D721Med (cell line): Measurements from ENCODE around the gene HOXD10.

ENCODE experiments used
- DNase-seq: peaks from one replicate; pipeline ENCODE4 v3.0.0; 2011; ENCODE audit warnings: low spot score; ENCODE audit not compliant: insufficient read length
- FAIRE-seq: peaks from 2 replicates; lab custom pipeline; 2011; peaks lifted over from hg19 to GRCh38; lab: Jason Lieb, UNC
- TF ChIP-seq, protein P1 (sequence below): IDR thresholded peaks from 2 replicates; pipeline ENCODE4 v1.5.1; 2012; ENCODE audit warnings: mild to moderate bottlenecking, control low read depth; ENCODE audit not compliant: insufficient read depth; ENCODE audit errors: missing control alignments

The HOXD10 gene

GRCh38 chr2:176105078-176105729 is 11.4 kb upstream of the HOXD10 start:
- no peak for FAIRE-seq
- no peak for DNase-seq
- TF ChIP-seq, protein P1, sequence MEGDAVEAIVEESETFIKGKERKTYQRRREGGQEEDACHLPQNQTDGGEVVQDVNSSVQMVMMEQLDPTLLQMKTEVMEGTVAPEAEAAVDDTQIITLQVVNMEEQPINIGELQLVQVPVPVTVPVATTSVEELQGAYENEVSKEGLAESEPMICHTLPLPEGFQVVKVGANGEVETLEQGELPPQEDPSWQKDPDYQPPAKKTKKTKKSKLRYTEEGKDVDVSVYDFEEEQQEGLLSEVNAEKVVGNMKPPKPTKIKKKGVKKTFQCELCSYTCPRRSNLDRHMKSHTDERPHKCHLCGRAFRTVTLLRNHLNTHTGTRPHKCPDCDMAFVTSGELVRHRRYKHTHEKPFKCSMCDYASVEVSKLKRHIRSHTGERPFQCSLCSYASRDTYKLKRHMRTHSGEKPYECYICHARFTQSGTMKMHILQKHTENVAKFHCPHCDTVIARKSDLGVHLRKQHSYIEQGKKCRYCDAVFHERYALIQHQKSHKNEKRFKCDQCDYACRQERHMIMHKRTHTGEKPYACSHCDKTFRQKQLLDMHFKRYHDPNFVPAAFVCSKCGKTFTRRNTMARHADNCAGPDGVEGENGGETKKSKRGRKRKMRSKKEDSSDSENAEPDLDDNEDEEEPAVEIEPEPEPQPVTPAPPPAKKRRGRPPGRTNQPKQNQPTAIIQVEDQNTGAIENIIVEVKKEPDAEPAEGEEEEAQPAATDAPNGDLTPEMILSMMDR, result no peak

- FAIRE-seq (no peak), DNase-seq (no peak)
- TF ChIP-seq, protein P1, result no peak
Measured at GRCh38 chr2:176105730-176106580, 10.6 kb upstream of the HOXD10 start.

- FAIRE-seq (no peak), DNase-seq (no peak)
- TF ChIP-seq, protein P1, result no peak
Measured at GRCh38 chr2:176106581-176107539, 9.7 kb upstream of the HOXD10 start, which contains the start of gene HOXD11. Gene HOXD11, plus strand, starts transcription at chr2:176107280. Its CDS starts 76 bp downstream, at chr2:176107356.

DNA sequence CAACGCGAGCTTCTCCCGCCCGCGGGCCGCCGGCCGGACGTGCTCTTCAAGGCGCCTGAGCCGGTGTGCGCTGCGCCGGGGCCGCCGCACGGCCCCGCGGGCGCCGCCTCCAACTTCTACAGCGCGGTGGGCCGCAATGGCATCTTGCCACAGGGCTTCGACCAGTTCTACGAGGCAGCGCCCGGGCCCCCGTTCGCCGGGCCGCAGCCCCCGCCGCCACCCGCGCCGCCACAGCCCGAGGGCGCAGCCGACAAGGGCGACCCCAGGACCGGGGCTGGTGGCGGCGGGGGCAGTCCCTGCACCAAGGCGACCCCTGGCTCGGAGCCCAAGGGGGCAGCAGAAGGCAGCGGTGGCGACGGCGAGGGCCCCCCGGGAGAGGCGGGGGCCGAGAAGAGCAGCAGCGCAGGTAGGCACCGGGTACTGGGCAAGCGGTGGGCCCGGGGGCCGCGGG is 8.8 kb upstream of the HOXD10 start:
- no peak for FAIRE-seq
- TF ChIP-seq, protein P1, result no peak

GRCh38 chr2:176109192-176109901 is 7.2 kb upstream of the HOXD10 start:
- DNase-seq (no peak), FAIRE-seq (no peak)
- TF ChIP-seq, protein P1, result no peak

More for the DNA sequence above, 8.8 kb upstream of the HOXD10 start:
- no peak for DNase-seq

- TF ChIP-seq, protein P1, result no peak
- no peak for DNase-seq
- no peak for FAIRE-seq
Measured at GRCh38 chr2:176109946-176110345, 6.6 kb upstream of the HOXD10 start.
